Suprapubic skin (tissue), 4 donors: ENCODE results near the gene BPIFB2.

Experiments used
- CTCF ChIP-seq, 2 donors: fragments of 200-600 bp in 1 of 2; fragments of 450-650 bp in 1 of 2; sonication (generic) in 1 of 2; IDR thresholded peaks; one replicate each; pipeline ENCODE4 v1.5.1; 2016 to 2019; ENCODE audit warnings: antibody characterized with exemption in 2 of 2, mild to moderate bottlenecking in 1 of 2, moderate library complexity in 1 of 2
- EP300 ChIP-seq: sonication (generic); formaldehyde crosslinking; IDR thresholded peaks from one replicate; pipeline ENCODE4 v1.6.1; 2017; ENCODE audit warnings: antibody characterized with exemption
- POLR2A ChIP-seq, 2 donors: fragments of 450-650 bp; IDR thresholded peaks; one replicate each; pipeline ENCODE4 v1.6.1; 2017; ENCODE audit warnings: antibody characterized with exemption in 2 of 2, mild to moderate bottlenecking in 2 of 2, moderate library complexity in 2 of 2
- POLR2AphosphoS5 ChIP-seq, 3 donors: sonication (generic); formaldehyde crosslinking; IDR thresholded peaks; one replicate each; pipeline ENCODE4 v1.6.1; 2017; ENCODE audit warnings: antibody characterized with exemption in 3 of 3

DNA sequence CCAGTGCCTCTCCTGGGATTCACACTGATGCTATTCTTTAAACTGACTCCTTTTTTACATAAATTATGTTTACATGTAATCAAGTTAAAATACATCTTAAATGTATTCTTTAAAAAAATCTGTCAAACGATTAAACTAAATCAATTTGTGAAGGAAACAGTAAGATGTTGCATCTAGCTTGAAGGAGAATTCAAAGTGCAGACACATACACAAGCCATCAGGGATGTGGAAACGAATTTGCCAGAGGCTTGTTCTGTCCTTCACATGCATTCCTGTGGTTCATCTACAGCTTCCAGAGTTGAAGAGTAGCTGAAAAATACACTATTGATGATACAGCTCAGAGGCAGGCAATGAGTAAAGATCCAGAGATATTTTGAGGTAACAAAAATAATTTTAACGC lies 38.9 kb downstream of the BPIFB2 start:
- TF ChIP-seq CTCF (IDR thresholded peaks at IDR 0.05): no peak
- no peak for TF ChIP-seq EP300
- TF ChIP-seq POLR2AphosphoS5 (IDR thresholded peaks at IDR 0.05): no peak
- no peak for TF ChIP-seq POLR2A (IDR thresholded peaks at IDR 0.05)
